ENCODE data around the gene SNW1. TPM values are rescaled to one million over a fixed set of nuclear protein-coding genes. Genes with fewer than 3 reads are reported as not detected.

The SNW1 gene
- total RNA-seq, 1 donor from 2014 or later = 66.4 TPM

DNA sequence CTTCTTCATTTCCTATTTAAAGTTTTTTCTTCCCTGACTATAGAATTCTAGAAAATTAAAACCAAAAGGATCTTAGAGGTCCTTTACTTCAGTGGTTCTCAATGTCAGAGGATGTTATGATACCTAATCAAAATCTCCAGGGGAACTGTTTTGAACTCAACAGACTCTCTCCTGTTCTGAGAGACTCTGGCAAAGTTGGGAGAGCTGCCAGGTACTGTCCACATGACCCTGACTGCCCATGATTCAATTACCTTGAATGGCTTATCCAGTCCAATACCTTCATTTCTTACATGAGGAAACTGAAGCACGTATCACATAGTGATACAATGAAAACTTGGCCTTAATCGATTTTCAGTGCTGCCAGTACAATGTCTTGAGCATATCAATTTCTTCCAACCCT lies 69.7 kb downstream of the SNW1 start:
- no peaks in the 10 kb centered on the region for H3K27me3 ChIP-seq (ENCODE audit: control insufficient read depth, insufficient read depth, low read length)
- H3K36me3 ChIP-seq (ENCODE audit: control insufficient read depth, insufficient read depth, low read length) = no peaks in the 10 kb centered on the region
- no peak overlapping the region for H3K4me3 ChIP-seq (ENCODE audit: low read depth, low read length)
- TF ChIP-seq, protein P1, sequence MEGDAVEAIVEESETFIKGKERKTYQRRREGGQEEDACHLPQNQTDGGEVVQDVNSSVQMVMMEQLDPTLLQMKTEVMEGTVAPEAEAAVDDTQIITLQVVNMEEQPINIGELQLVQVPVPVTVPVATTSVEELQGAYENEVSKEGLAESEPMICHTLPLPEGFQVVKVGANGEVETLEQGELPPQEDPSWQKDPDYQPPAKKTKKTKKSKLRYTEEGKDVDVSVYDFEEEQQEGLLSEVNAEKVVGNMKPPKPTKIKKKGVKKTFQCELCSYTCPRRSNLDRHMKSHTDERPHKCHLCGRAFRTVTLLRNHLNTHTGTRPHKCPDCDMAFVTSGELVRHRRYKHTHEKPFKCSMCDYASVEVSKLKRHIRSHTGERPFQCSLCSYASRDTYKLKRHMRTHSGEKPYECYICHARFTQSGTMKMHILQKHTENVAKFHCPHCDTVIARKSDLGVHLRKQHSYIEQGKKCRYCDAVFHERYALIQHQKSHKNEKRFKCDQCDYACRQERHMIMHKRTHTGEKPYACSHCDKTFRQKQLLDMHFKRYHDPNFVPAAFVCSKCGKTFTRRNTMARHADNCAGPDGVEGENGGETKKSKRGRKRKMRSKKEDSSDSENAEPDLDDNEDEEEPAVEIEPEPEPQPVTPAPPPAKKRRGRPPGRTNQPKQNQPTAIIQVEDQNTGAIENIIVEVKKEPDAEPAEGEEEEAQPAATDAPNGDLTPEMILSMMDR (IDR thresholded peaks at IDR 0.05; ENCODE audit: insufficient read depth, low read length, poor library complexity, severe bottlenecking) = no peak
- no peak for DNase-seq (ENCODE audit: low read depth)

DNA sequence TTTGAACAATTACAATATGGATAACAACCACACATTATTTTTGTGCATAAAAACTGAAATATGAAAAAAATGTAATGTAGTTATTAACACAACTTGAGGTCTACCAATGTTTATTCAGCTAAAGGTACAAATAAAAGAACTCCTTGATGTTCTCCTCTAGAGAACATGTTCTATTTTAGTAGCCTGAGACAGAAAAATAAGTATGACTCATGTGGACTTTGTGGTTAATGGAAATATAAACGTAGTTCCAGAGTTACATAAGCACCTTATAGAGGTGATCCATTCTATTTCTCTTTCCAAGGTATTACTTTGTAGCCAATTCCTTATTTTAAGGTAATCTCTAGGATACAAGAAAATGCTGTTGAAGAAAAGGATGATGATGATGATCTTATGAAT lies 78.8 kb downstream of the SNW1 start:
- Histone ChIP-seq H3K27me3 (ENCODE audit: control insufficient read depth, insufficient read depth, low read length) (no peaks in the 10 kb centered on the region), H3K36me3 (ENCODE audit: control insufficient read depth, insufficient read depth, low read length) (no peaks in the 10 kb centered on the region), H3K4me3 (ENCODE audit: low read depth, low read length) (no peak overlapping the region)
- DNase-seq (ENCODE audit: low read depth) = no peak
- TF ChIP-seq, protein P1 (IDR thresholded peaks at IDR 0.05; ENCODE audit: insufficient read depth, low read length, poor library complexity, severe bottlenecking) = no peak

DNA sequence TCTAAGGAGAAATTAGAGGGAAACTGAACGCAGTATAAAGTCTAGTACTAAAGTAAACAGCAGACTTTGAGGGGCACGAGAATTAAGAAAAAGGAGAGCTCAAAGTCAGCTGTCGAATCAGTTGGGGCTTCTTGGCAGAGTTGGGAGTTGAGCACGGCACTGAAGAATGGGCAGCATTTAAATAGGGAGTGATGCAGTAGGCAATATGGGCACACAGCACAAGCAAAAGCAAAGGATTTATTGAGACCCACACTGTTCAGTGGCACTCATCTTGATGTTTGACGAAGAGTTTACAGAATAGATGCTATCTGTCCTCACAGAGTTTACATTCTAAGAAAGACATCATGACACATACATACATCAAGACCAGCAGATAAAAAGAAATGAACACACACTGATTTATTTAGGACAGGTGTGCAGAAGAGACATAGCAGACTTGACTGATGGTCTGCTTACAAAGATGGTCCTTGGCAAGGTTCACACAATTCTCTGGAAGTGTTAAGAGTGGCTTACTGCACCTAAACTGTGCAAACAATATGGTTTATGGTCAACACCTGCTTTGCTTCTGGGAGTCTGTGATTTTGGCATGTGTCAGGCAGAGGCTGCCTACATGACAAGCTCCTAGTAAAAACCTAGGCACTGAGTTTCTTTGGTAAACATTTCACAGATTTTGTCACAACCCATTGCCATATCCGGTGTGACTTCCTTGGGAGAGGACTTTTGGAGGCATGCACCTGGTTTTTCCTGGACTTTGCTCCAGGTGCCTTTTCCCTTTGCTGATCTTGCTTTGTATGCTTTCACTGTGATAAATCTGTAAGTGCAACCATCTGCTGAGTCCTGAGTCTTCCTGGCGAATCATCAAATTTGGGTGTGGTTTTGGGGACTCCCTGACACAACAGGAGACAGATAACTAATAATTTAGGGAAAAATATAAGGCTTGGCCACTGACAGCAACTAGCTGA lies 79.5 kb downstream of the SNW1 start:
- no peak for DNase-seq (ENCODE audit: low read depth)
- TF ChIP-seq, protein P1 (IDR thresholded peaks at IDR 0.05; ENCODE audit: insufficient read depth, low read length, poor library complexity, severe bottlenecking) = no peak

DNA sequence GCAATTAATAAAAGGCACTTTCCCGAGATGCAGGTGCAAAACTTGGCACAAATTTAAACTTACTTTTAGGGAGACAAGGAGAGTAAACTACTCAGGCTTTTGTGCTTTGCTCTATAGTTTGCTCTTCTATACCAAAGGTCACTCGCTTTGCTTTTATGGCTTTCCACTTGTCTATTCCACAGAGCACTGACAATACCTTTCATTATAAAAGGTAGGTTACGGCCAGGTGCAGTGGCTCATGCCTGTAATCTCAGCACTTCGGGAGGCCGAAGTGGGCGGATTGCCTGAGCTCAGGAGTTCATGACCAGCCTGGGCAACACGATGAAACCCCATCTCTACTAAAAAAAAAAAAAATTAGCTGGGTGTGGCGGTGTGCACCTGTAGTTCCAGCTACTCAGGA lies 86.0 kb downstream of the SNW1 start:
- H3K36me3 ChIP-seq (ENCODE audit: control insufficient read depth, insufficient read depth, low read length) = no peaks in the 10 kb centered on the region
- H3K4me3 ChIP-seq (ENCODE audit: low read depth, low read length) = no peak overlapping the region
- TF ChIP-seq, protein P1 (IDR thresholded peaks at IDR 0.05; ENCODE audit: insufficient read depth, low read length, poor library complexity, severe bottlenecking) = no peak
- no peak for DNase-seq (ENCODE audit: low read depth)
- H3K27me3 ChIP-seq (ENCODE audit: control insufficient read depth, insufficient read depth, low read length) = no peaks in the 10 kb centered on the region

More for the DNA sequence above, 79.5 kb downstream of the SNW1 start:
- H3K36me3 ChIP-seq (ENCODE audit: control insufficient read depth, insufficient read depth, low read length) = no peaks in the 10 kb centered on the region
- no peaks in the 10 kb centered on the region for H3K27me3 ChIP-seq (ENCODE audit: control insufficient read depth, insufficient read depth, low read length)
- H3K4me3 ChIP-seq (ENCODE audit: low read depth, low read length) = no peak overlapping the region

DNA sequence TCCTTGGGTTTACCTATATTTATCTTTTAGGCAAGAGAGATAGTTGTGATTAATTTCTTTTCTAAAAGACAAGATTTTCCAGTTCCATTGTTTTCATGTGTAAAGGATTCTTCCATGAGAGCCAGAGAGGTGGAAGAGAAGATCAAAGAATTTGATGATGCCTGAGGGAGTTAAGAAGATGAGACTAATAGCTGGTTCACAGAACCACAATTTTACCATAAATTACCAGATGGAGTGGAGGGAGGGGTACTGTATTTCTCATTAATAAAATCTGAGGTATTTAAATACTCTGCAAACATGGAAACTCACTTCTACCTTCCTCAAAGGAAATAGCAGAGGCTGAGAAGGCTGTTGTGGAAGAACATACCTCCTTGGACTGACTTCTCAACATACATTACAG lies 87.8 kb downstream of the SNW1 start:
- DNase-seq (ENCODE audit: low read depth) = no peak
- TF ChIP-seq, protein P1 (IDR thresholded peaks at IDR 0.05; ENCODE audit: insufficient read depth, low read length, poor library complexity, severe bottlenecking) = no peak
- no peaks in the 10 kb centered on the region for H3K36me3 ChIP-seq (ENCODE audit: control insufficient read depth, insufficient read depth, low read length)
- no peaks in the 10 kb centered on the region for H3K27me3 ChIP-seq (ENCODE audit: control insufficient read depth, insufficient read depth, low read length)
- no peak overlapping the region for H3K4me3 ChIP-seq (ENCODE audit: low read depth, low read length)

Other genes starting within 250 kb of the SNW1 start
- 31.4 and 33.0 TPM in 2 replicates for gene SPTLC2, start 144.5 kb downstream of the SNW1 start, total RNA-seq
- gene ALKBH1, start 53.1 kb downstream of the SNW1 start, total RNA-seq = 12.0 and 12.9 TPM in 2 replicates
- gene SLIRP, start 53.1 kb downstream of the SNW1 start, total RNA-seq = 186 and 260 TPM in 2 replicates
- 6.4 and 9.3 TPM in 2 replicates for gene ADCK1, start 39.0 kb upstream of the SNW1 start, total RNA-seq